Stimulated activated CD4-positive, alpha-beta T cell treated with anti-CD3 and anti-CD28 coated beads, Interleukin-1b, Interleukin-23, amount 100 ng/mL, for 24 hours (primary cell): ENCODE measurements around the gene POC1A.
"Not testable (repeated sequence)": the region's sequence is repeated elsewhere in the genome, so short reads cannot be mapped to it uniquely, and the experiment has no call there.

Experiments
- DNase-seq, 4 experiments: peaks; one replicate each; pipeline ENCODE4 v3.0.0-alpha.2; 2020; ENCODE audit warnings: low read depth in 4 of 4, low spot score in 1 of 4

POC1A gene

DNA sequence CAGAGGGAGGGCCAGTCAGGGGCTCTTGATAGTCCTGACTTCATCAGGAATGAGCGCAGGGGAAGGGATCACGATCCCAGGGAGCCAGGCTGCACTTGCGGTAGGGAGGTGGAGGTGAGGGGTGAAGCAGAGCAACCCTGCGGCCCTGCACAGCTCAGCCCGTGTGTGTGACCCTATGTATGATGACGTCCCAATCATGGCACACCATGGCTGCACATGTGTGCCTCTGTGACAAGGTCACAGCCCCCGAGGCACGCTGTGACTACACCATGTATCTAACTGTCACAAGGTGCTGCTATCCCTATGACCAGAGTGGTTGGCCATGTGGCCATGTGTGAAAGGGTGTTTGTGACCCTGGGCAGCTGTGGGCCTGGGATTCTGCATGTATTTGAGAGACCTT, 30.5 kb upstream of the POC1A start:
- no peak for DNase-seq

DNA sequence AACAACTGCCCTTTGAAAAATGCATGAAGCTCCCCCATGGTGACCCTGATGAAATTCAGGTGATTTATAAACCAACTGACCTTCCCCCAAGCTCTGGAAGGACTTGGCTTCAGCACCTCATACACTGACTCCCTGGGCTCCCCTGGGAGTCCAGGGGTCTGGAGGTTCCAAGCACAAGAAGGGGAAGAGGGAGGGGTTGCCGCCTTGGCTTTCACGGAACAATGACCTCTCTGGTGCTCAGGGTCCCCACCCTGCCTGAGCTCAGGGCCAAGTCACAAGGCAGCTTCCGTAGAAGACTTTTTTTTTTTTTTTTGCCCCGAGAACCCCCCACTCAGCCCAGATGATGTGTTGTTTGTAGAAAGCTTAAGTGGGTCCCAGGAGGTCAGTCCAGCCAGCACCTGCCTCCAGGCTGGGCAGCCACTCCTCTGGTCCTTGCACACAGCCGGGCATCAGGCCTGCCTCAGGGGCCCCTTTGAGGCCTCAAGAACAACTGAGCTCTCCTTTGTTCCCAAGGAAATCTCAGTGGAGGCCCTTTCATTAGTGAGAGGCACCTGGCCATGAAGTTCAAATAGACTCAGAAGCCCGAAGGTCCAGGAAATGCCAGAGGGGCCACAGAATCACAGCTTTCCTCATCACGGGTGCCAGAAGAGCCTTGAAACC, 29.7 kb upstream of the POC1A start:
- DNase-seq: no peak

- no peak for DNase-seq
Measured at GRCh38 chr3:52182691-52183090, 28.5 kb upstream of the POC1A start.

- no peak for DNase-seq
Measured at GRCh38 chr3:52182196-52182595, 28.0 kb upstream of the POC1A start.

DNA sequence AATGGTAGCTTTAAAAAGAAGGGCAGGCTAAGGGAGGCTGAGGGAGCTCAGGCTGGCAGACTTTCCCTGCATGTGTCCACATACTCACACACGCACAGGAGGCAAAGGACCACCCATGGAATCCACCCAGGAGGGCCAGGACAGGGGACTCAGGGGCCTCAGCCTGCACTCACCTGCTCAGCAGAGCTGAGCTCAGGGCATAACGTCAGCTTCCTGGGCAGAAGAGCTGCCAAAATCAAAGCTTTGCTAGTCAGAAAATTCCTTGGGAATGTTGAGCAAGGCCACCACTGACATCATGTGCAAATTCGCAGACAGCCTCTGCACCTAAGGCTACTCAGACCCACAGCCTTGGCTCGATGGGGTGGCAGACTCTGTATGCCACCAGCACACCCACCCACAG, 27.3 kb upstream of the POC1A start:
- DNase-seq: no peak

DNA sequence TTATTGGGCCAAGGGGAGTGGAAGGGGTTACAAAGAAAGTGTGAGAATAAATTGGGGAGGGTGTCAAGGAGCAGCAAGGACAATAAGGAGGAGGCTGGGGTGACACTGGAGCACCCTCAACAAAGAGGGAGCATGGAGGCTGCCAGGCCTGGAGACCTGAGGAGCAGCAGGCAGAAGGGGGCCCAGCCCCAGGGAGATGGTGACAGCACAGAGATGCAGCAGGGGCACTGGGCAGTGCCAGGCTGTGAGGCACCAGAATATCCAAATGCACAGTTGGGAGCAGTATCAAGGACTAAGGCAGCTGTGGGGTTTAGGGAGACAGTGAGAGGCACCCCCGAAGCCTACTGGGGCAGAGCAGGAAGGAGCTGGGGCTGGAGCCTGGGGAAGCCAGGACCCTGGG, 24.3 kb upstream of the POC1A start:
- DNase-seq: no peak

GRCh38 chr3:52178126-52178525, 23.9 kb upstream of the POC1A start:
- not testable (repeated sequence) for DNase-seq

GRCh38 chr3:52177701-52178042, 23.4 kb upstream of the POC1A start:
- DNase-seq: no peak

DNA sequence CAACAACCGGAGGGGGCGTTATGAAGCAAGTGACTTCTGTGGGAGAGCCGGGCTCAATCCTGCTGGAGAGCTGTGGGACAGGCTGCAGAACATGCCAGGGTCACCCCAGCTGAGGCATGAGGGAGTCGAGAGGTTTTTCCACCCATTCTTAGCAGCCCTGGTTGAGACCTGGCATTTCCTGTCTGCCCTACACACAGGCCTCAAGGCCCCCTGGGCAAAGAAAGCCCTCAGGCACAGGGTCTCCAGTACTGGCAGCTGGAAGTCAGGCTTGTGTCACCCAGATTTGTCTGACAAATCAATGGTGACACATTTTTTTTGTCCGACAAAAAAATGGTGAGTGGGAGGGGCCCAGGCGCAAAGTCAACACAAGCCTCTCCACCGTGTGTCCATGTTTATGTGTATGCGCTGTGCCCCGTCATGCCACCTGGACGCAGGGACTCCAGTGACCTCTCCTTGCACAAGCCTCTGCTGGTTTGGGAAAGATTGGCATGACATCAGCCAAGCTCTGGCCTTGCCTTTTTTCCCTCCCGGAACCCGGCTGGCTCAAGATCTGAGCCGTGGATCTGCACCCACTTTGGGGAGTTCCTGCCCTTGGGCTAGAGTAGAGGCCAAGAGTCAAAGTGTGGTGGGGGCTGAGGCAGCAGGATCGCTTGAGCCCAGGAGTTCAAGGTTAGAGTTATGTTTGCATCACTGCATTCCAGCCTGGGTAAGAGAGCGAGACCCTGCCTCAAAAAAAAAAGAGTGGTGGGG, 22.9 kb upstream of the POC1A start:
- no peak for DNase-seq

DNA sequence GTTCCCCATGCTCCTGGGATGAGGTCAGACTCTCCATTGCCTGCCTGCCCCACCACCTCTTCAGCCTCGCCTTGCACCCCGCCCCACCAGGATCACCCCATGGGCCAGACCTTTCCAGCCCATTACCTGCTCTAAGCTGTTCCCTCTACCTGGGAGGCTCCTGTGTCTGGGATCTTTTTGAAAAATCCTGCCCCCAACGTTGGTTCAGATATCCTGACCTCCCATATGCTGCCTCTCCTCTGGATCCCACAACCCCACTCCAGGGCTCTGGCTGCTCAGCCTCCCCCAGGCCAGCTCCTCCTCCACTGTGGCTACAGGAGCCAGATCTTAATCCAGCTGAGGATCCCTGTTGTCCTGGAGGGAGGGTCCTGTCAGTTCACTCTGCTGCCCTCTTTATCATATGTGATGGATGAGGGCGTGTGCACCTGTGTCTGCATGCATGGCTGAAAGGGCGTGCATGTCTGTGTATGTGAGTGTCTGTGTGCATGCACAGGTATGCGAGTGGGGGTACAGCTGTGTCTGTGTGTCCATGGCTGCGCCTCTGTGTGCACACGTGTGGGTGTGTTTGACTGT, 22.0 kb upstream of the POC1A start:
- no peak for DNase-seq

DNA sequence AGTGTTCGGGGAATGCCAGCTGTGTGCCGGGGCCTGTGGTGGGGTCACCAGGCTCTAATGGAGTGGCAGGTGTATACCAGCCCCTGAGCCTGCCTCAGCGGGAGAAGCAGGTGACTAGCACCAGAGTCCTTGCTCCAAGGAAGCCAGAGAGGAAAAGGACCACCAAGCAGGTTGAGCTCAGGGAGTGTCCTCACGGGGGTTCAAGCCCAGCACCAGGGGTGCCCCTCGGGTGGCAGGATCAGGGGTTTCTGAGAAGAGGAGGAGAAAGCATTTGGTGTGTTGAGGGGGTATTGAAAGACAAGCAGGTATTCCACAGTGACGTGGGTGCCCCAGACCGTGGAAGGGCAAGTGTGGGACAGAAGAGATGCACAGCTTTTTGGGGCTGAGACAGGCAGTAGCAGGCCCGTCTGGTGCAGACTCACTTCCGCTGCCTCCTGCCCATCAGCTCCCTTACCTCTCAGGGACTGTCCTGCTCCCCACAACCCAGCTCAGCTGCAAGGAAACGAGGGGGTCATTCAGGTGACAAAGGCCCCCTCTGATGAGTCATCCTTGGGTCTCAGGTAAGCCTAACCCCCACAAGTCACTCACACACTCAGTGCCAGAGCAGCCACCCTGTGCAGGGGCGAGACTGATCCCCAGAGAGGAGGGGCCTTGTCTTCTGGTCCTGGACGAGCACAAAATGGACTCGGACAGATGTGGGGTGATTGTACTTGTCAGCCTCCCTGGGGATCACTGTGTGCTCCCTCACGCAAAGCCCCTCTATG, 21.4 kb upstream of the POC1A start:
- DNase-seq: no peak

GRCh38 chr3:52174896-52175295, 20.7 kb upstream of the POC1A start:
- no peak for DNase-seq

GRCh38 chr3:52173101-52173500, 18.9 kb upstream of the POC1A start:
- no peak for DNase-seq

GRCh38 chr3:52172262-52172757, 18.1 kb upstream of the POC1A start:
- DNase-seq: no peak

DNA sequence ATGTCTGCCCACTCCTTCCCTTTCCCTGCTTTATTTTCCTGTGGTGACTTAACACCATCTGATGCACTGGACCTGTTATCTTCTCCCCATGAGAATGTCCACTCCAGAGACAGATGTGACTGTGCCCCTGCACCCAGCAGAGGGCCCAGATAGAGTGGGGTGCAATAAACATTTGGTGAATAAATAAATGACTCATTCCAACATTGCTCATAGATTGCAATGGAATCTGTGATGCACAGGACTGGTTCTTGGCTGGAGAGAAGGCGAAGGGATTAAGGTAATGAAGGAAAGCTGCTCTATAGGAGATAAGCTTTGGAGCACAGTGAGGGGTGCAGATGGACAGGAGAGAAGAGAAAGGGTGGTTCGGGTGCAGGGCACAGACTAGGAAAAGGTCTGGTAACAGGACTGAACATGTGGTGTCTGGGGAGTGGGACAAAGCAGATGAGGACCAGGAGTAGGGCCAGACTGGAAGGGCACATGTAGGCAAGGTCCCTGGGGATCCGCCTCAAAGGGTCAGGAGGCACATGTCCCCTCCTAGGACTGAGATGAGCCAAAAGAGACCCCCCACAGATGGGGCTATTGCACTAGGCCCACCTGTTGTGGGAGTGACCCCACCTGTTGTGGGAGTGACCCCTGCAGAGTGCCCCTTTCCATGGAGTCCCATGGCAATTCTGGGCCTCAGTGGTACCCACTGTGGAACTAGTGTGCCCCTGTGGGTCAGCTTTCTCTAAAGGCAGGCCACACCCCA, 17.5 kb upstream of the POC1A start:
- DNase-seq: no peak

DNA sequence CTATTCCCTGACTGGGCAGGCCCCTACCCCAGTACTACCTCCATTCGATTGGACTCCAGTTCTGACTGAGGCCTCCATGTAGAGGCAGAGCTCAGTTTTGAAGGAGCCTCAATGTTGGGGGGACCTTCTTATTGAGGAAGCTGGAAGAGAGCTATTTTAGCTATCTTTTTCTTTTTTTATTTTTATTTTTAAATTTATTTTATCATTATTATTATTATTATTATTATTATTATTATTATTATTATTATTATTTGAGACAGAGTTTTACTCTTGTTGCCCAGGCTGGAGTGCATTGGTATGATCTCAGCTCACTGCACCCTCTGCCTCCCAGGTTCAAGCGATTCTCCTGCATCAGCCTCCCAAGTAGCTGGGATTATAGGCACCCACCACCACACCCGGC, 16.0 kb upstream of the POC1A start:
- DNase-seq: not testable (repeated sequence)

DNA sequence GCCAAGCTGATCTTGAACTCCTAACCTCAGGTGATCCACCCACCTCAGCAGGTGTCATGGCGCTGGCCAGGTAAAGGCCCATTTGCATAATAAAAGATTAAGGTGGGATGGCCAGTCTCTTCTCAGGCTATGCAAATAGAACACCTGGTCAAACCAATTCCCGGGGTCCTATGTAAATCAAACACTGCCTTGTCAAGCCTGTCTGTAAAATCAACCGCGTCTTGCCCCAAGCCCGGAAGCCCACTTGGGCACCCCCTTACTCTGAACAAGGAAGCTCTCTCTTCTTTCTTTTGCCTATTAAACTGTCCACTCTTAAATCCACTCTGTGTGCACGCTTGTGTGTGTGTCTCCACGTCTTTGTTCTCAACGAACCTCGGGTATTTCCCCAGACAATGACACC, 13.0 kb upstream of the POC1A start:
- no peak for DNase-seq

GRCh38 chr3:52162250-52162872, 8.1 kb upstream of the POC1A start:
- DNase-seq: no peak

DNA sequence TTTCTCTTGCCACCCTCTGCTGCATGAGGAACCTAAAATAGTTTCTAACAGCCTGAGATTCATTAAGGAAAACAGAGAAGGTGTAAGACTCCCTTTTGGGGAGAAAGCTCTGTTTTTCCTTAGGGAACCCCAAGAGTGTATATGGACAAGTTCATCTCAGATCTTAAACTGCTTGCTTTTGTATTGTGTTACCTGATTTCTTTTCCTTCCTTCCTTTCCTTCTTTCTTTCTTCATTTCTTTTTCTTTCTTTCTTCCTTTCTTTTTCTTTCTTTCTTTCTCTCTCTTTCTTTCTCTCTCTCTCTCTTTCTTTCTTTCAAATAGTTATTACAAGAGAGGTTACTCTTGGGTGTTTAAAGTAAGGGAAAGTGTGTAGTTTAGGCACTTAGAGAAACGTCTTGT, 5.3 kb upstream of the POC1A start:
- no peak for DNase-seq

- DNase-seq: no peak
Measured at GRCh38 chr3:52155912-52156311, 1.7 kb upstream of the POC1A start.
